ENCODE measurements around the gene CFAP69. TPM values are rescaled to one million over a fixed set of nuclear protein-coding genes. Genes with fewer than 3 reads are reported as not detected.

Gene CFAP69
- total RNA-seq, 4 donors from 2014 or later, result 3.0 to 8.6 (median 7.5) TPM

GRCh38 chr7:90225181-90225580 is 19.8 kb upstream of the CFAP69 start:
- H3K36me3 ChIP-seq, result peaks cover 0 to 9% (median 2%) of the 10 kb centered on the region in 4 donors
- 96% methylated on average over 3 of the region's 3 CpGs for WGBS
- intact Hi-C loops (cut with DNase I), result no loop called here
- TF ChIP-seq POLR2A (IDR thresholded peaks at IDR 0.05; ENCODE audit: low read depth) (no peak), POLR2AphosphoS5 (IDR thresholded peaks at IDR 0.05) (no peak), EP300 (IDR thresholded peaks at IDR 0.05) (no peak)
- TF ChIP-seq, protein P1, sequence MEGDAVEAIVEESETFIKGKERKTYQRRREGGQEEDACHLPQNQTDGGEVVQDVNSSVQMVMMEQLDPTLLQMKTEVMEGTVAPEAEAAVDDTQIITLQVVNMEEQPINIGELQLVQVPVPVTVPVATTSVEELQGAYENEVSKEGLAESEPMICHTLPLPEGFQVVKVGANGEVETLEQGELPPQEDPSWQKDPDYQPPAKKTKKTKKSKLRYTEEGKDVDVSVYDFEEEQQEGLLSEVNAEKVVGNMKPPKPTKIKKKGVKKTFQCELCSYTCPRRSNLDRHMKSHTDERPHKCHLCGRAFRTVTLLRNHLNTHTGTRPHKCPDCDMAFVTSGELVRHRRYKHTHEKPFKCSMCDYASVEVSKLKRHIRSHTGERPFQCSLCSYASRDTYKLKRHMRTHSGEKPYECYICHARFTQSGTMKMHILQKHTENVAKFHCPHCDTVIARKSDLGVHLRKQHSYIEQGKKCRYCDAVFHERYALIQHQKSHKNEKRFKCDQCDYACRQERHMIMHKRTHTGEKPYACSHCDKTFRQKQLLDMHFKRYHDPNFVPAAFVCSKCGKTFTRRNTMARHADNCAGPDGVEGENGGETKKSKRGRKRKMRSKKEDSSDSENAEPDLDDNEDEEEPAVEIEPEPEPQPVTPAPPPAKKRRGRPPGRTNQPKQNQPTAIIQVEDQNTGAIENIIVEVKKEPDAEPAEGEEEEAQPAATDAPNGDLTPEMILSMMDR (IDR thresholded peaks at IDR 0.05), result no peak
- peaks cover 0 to 13% (median 0%) of the 10 kb centered on the region in 4 donors for H3K4me1 ChIP-seq
- DNase-seq (ENCODE audit: extremely low spot score), result no peak
- H3K27ac ChIP-seq (replicated peaks in 1 of 4), result no peak overlapping the region
- H3K27me3 ChIP-seq, result no peaks in the 10 kb centered on the region
- H3K9me3 ChIP-seq, result no peaks in the 10 kb centered on the region
- H3K4me3 ChIP-seq, result no peak overlapping the region

DNA sequence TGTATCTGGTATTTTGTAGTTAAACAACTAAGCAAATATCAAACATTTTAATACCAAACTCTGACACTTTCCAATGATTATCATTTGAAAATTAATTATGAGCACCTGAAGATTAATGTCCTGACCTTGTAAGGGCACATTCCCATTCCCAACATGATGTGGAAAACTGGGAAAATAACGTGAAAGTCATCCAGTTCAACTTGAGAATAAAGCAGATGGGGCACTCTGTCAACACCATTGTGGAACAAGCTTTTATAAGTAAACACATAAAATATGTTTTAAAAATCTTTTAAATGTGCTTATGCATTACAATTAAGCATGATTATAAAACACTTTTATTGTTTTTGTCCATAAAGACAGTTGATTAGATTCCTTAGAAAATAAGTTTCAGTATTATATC is 19.4 kb upstream of the CFAP69 start:
- intact Hi-C loops (cut with DNase I), result no loop called here
- no peak for TF ChIP-seq POLR2A (IDR thresholded peaks at IDR 0.05; ENCODE audit: low read depth)
- TF ChIP-seq EP300 (IDR thresholded peaks at IDR 0.05), result no peak
- no peaks in the 10 kb centered on the region for H3K9me3 ChIP-seq
- no peak overlapping the region for H3K4me3 ChIP-seq
- no peaks in the 10 kb centered on the region for H3K27me3 ChIP-seq
- no peak overlapping the region for H3K27ac ChIP-seq (replicated peaks in 1 of 4)
- H3K4me1 ChIP-seq, result peaks cover 0 to 13% (median 0%) of the 10 kb centered on the region in 4 donors
- WGBS, result 63% methylated on average over 1 of the region's 1 CpG
- H3K36me3 ChIP-seq, result peaks cover 0 to 9% (median 2%) of the 10 kb centered on the region in 4 donors
- DNase-seq (ENCODE audit: extremely low spot score), result no peak

GRCh38 chr7:90227259-90227658 is 17.7 kb upstream of the CFAP69 start:
- Histone ChIP-seq H3K9me3 (no peaks in the 10 kb centered on the region), H3K27ac (replicated peaks in 1 of 4) (no peak overlapping the region), H3K4me3 (no peak overlapping the region), H3K27me3 (no peaks in the 10 kb centered on the region), H3K4me1 (peaks cover 0 to 13% (median 0%) of the 10 kb centered on the region in 4 donors), H3K36me3 (peaks cover 0 to 9% (median 2%) of the 10 kb centered on the region in 4 donors)
- DNase-seq (ENCODE audit: extremely low spot score), result no peak
- TF ChIP-seq POLR2A (IDR thresholded peaks at IDR 0.05; ENCODE audit: low read depth), result no peak
- TF ChIP-seq, protein P1 (IDR thresholded peaks at IDR 0.05), result no peak
- no peak for TF ChIP-seq EP300 (IDR thresholded peaks at IDR 0.05)
- no peak for TF ChIP-seq POLR2AphosphoS5 (IDR thresholded peaks at IDR 0.05)
- intact Hi-C loops (cut with DNase I), result no loop called here
- 93% methylated on average over 5 of the region's 5 CpGs for WGBS

- intact Hi-C loops (cut with DNase I), result no loop called here
Measured at GRCh38 chr7:90229682-90230081, 15.3 kb upstream of the CFAP69 start.

GRCh38 chr7:90230834-90231233 is 14.1 kb upstream of the CFAP69 start:
- Histone ChIP-seq H3K27ac (replicated peaks in 1 of 4) (no peak overlapping the region), H3K4me1 (peaks cover 0 to 6% (median 0%) of the 10 kb centered on the region in 4 donors), H3K9me3 (no peaks in the 10 kb centered on the region), H3K36me3 (peaks cover 0 to 9% (median 2%) of the 10 kb centered on the region in 4 donors), H3K27me3 (no peaks in the 10 kb centered on the region), H3K4me3 (no peak overlapping the region)
- intact Hi-C loops (cut with DNase I), result no loop called here
- no peak for DNase-seq (ENCODE audit: extremely low spot score)
- TF ChIP-seq POLR2A (IDR thresholded peaks at IDR 0.05; ENCODE audit: low read depth) (no peak), EP300 (IDR thresholded peaks at IDR 0.05) (no peak), POLR2AphosphoS5 (IDR thresholded peaks at IDR 0.05) (no peak)
- TF ChIP-seq, protein P1 (IDR thresholded peaks at IDR 0.05), result no peak
- WGBS, result 73% methylated on average over 2 of the region's 2 CpGs

More at GRCh38 chr7:90229682-90230081, 15.3 kb upstream of the CFAP69 start:
- TF ChIP-seq POLR2A (IDR thresholded peaks at IDR 0.05; ENCODE audit: low read depth) (no peak), POLR2AphosphoS5 (IDR thresholded peaks at IDR 0.05) (no peak), EP300 (IDR thresholded peaks at IDR 0.05) (no peak)
- TF ChIP-seq, protein P1 (IDR thresholded peaks at IDR 0.05), result no peak
- Histone ChIP-seq H3K36me3 (peaks cover 0 to 9% (median 2%) of the 10 kb centered on the region in 4 donors), H3K4me3 (no peak overlapping the region), H3K9me3 (no peaks in the 10 kb centered on the region), H3K4me1 (peaks cover 0 to 7% (median 0%) of the 10 kb centered on the region in 4 donors), H3K27ac (replicated peaks in 1 of 4) (no peak overlapping the region), H3K27me3 (no peaks in the 10 kb centered on the region)
- 78% methylated on average over 2 of the region's 2 CpGs for WGBS
- DNase-seq (ENCODE audit: extremely low spot score), result no peak

Data from esophagus muscularis mucosa (tissue), 4 donors.